Mesenchymal stem cell (in vitro differentiated cells and primary cell): Measurements from ENCODE around the gene NRP2.

ENCODE experiments used
- DNase-seq: peaks from one replicate; pipeline ENCODE4 v3.0.0-alpha.2; 2013
- H2AFZ ChIP-seq: one replicate; pipeline ENCODE4 v1.6.1; 2013; ENCODE audit warnings: low read depth, mild to moderate bottlenecking, control low read depth, inconsistent platforms, low read length, moderate library complexity
- H2AK5ac ChIP-seq: 2 replicates; pipeline ENCODE4 v1.6.1; 2013; ENCODE audit warnings: low read length, moderate library complexity, mild to moderate bottlenecking, inconsistent platforms; ENCODE audit not compliant: severe bottlenecking
- H2BK120ac ChIP-seq: one replicate; pipeline ENCODE4 v1.6.1; 2013; ENCODE audit warnings: low read depth, mild to moderate bottlenecking, inconsistent platforms, low read length, moderate library complexity
- H2BK12ac ChIP-seq, 2 experiments: one replicate each; pipeline ENCODE4 v1.6.1; 2013; ENCODE audit warnings: inconsistent platforms in 2 of 2, low read length in 2 of 2, mild to moderate bottlenecking in 2 of 2, moderate library complexity in 2 of 2, control low read depth in 1 of 2
- H2BK15ac ChIP-seq: one replicate; pipeline ENCODE4 v1.6.1; 2013; ENCODE audit warnings: mild to moderate bottlenecking, low read depth, inconsistent platforms; ENCODE audit not compliant: poor library complexity, severe bottlenecking
- H2BK5ac ChIP-seq: 2 replicates; pipeline ENCODE4 v1.6.1; 2013; ENCODE audit warnings: low read depth, mild to moderate bottlenecking, low read length, control low read depth, inconsistent platforms; ENCODE audit not compliant: poor library complexity, severe bottlenecking
- H3K14ac ChIP-seq, 2 experiments: one replicate each; pipeline ENCODE4 v1.6.1; 2013; ENCODE audit warnings: inconsistent platforms in 2 of 2, low read length in 2 of 2, control low read depth in 1 of 2, mild to moderate bottlenecking in 1 of 2, moderate library complexity in 1 of 2
- H3K18ac ChIP-seq, 2 experiments: one replicate each; pipeline ENCODE4 v1.6.1; 2013; ENCODE audit warnings: inconsistent platforms in 2 of 2, low read length in 2 of 2, control low read depth in 1 of 2, low read depth in 1 of 2, mild to moderate bottlenecking in 1 of 2
- H3K23ac ChIP-seq, 2 experiments: one replicate each; pipeline ENCODE4 v1.6.1; 2013; ENCODE audit warnings: inconsistent platforms in 2 of 2, low read length in 2 of 2, mild to moderate bottlenecking in 2 of 2, moderate library complexity in 2 of 2, control low read depth in 1 of 2
- H3K27ac ChIP-seq: 2 replicates; pipeline ENCODE4 v1.5.1; 2013; ENCODE audit warnings: mild to moderate bottlenecking, moderate library complexity, low read length, control low read depth, inconsistent platforms; ENCODE audit not compliant: poor library complexity, severe bottlenecking
- H3K27me3 ChIP-seq, 2 experiments: 2 replicates each; pipeline versions ENCODE4 v1.6.1 to v1.7.0; 2013; ENCODE audit warnings: low read length in 2 of 2, mild to moderate bottlenecking in 2 of 2, moderate library complexity in 2 of 2, control low read depth in 1 of 2, inconsistent platforms in 1 of 2; ENCODE audit not compliant: control insufficient read depth in 1 of 2, insufficient read depth in 1 of 2
- H3K36me3 ChIP-seq, 2 experiments: 2 replicates each; pipeline versions ENCODE4 v1.6.1 to v1.7.0; 2013; ENCODE audit warnings: low read length in 2 of 2, control low read depth in 1 of 2, inconsistent platforms in 1 of 2, low read depth in 1 of 2, mild to moderate bottlenecking in 1 of 2; ENCODE audit not compliant: insufficient read depth in 2 of 2, control insufficient read depth in 1 of 2
- H3K4ac ChIP-seq, 2 experiments: one replicate each; pipeline ENCODE4 v1.6.1; 2013; ENCODE audit warnings: inconsistent platforms in 2 of 2, low read length in 2 of 2, mild to moderate bottlenecking in 2 of 2, moderate library complexity in 2 of 2, control low read depth in 1 of 2, low read depth in 1 of 2
- H3K4me1 ChIP-seq: 2 replicates; pipeline ENCODE4 v1.6.1; 2013; ENCODE audit warnings: low read depth, low read length, control low read depth; ENCODE audit not compliant: control insufficient read depth, insufficient read depth
- H3K4me2 ChIP-seq: 2 replicates; pipeline ENCODE4 v1.6.1; 2013; ENCODE audit warnings: low read length, mild to moderate bottlenecking, inconsistent platforms; ENCODE audit not compliant: poor library complexity, severe bottlenecking
- H3K4me3 ChIP-seq, 2 experiments: 2 replicates each; pipeline versions ENCODE4 v1.5.1 to v1.7.0; 2013; ENCODE audit warnings: low read length in 2 of 2, mild to moderate bottlenecking in 2 of 2, control low read depth in 1 of 2, low read depth in 1 of 2; ENCODE audit not compliant: insufficient read depth in 1 of 2
- H3K79me1 ChIP-seq: replicated peaks from 2 replicates; pipeline ENCODE4 v1.6.1; 2013; ENCODE audit warnings: mild to moderate bottlenecking, control low read depth, low read length, inconsistent platforms; ENCODE audit not compliant: poor library complexity, severe bottlenecking
- H3K9ac ChIP-seq: 2 replicates; pipeline ENCODE4 v1.7.0; 2013; ENCODE audit warnings: mild to moderate bottlenecking, low read length, moderate library complexity
- H3K9me3 ChIP-seq: 2 replicates; pipeline ENCODE4 v1.7.0; 2013; ENCODE audit warnings: mild to moderate bottlenecking, low read length; ENCODE audit not compliant: control insufficient read depth
- H4K8ac ChIP-seq: one replicate; pipeline ENCODE4 v1.6.1; 2013; ENCODE audit warnings: inconsistent platforms, mild to moderate bottlenecking, low read length, moderate library complexity
- H4K91ac ChIP-seq: one replicate; pipeline ENCODE4 v1.6.1; 2013; ENCODE audit warnings: mild to moderate bottlenecking, low read length, inconsistent platforms
- WGBS: methylation state at CpG from one replicate; pipeline ENCODE4 v1.1.7; 2013; ENCODE audit warnings: mixed read lengths; 5-methylcytosine and 5-hydroxymethylcytosine counted together

NRP2 gene

DNA sequence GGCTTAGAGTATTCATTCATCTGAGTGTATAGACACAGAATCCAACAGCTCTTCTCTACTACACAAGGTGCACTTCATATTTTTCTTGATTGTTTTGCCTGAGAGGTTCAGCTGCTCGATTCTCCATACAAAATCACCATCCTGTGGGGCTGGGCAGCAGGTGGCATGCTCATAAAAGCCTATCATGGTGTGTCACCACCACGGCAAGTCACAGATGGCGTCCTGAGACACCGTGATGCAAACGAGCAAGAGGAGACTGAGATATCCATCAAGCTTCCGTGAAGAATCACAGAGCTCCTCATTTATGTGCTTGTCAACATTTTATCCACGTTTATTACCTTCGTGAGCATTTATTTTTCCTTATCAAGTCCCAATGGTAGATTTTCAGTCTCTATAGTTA is 22.4 kb upstream of the NRP2 start:
- Histone ChIP-seq H3K79me1 (no peaks in the 10 kb centered on the region), H3K27me3 (peaks cover 0 to 6% of the 10 kb centered on the region in 2 experiments), H4K8ac (no peak overlapping the region), H3K27ac (no peak overlapping the region), H4K91ac (no peak overlapping the region), H2BK120ac (no peak overlapping the region), H3K4me1 (peaks cover 4% of the 10 kb centered on the region), H3K14ac (peak overlapping the region in 1 of 2 experiments; percentile 57), H2BK12ac (peak overlapping the region; percentile 45 to 70), H2BK15ac (no peak overlapping the region), H3K18ac (peak overlapping the region in 1 of 2 experiments; percentile 80), H3K23ac (no peak overlapping the region), H3K36me3 (no peaks in the 10 kb centered on the region), H2AK5ac (no peak overlapping the region), H3K4me2 (no peak overlapping the region), H2AFZ (no peak overlapping the region), H3K4me3 (no peak overlapping the region), H3K9me3 (no peaks in the 10 kb centered on the region), H3K4ac (peak overlapping the region in 1 of 2 experiments; percentile 84), H2BK5ac (no peak overlapping the region), H3K9ac (no peak overlapping the region)
- WGBS = 86% methylated on average over 7 of the region's 8 CpGs
- no peak for DNase-seq

DNA sequence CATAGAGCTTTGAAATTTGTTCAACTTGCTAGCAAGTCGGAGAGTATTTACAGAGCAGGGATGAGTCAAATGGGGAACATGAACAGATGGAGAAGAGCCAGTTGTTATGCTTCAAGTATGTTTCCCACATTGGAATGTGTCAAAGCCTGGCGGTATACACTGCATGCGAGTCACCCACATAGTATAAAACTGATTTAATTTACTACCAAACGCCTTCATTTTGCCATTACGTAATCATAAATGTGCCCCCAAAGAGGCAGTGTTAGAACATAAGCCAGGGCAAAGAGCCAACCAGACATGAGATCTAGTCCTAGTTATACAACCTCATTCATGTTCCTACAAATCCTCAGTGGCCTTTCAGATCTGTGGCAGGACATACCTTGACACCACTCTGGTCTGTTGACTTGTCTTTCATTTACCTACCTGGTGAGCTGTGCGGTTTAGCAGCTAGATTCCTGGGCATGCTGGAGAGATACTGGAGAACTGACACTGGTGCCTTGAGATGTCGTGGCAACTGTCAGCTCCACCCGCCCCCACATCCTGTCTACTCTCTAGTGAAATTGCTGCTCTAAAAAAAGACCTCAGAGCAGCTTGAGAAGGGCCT is 21.7 kb upstream of the NRP2 start:
- no peak overlapping the region for H4K8ac ChIP-seq
- peak overlapping the region; percentile 13 for H3K9ac ChIP-seq
- no peak overlapping the region for H3K4me3 ChIP-seq
- H2BK120ac ChIP-seq = no peak overlapping the region
- H3K14ac ChIP-seq = no peak overlapping the region
- H2AFZ ChIP-seq = no peak overlapping the region
- no peak overlapping the region for H3K23ac ChIP-seq
- no peaks in the 10 kb centered on the region for H3K79me1 ChIP-seq
- H2AK5ac ChIP-seq = no peak overlapping the region
- H3K4me2 ChIP-seq = no peak overlapping the region
- peaks cover 4% of the 10 kb centered on the region for H3K4me1 ChIP-seq
- WGBS = 11% methylated on average over 8 of the region's 8 CpGs
- DNase-seq = peak; percentile 93
- peak overlapping the region in 1 of 2 experiments; percentile 45 for H2BK12ac ChIP-seq
- H3K9me3 ChIP-seq = no peaks in the 10 kb centered on the region
- no peak overlapping the region for H3K4ac ChIP-seq
- peak overlapping the region; percentile 46 to 63 for H3K18ac ChIP-seq
- H2BK15ac ChIP-seq = no peak overlapping the region
- H3K36me3 ChIP-seq = no peaks in the 10 kb centered on the region
- no peak overlapping the region for H2BK5ac ChIP-seq
- no peak overlapping the region for H3K27ac ChIP-seq
- peaks cover 0 to 6% of the 10 kb centered on the region in 2 experiments for H3K27me3 ChIP-seq
- no peak overlapping the region for H4K91ac ChIP-seq

GRCh38 chr2:205661281-205661680 is 21.0 kb upstream of the NRP2 start:
- H2BK5ac ChIP-seq = no peak overlapping the region
- H3K79me1 ChIP-seq = no peaks in the 10 kb centered on the region
- no peak overlapping the region for H2AFZ ChIP-seq
- no peak overlapping the region for H3K14ac ChIP-seq
- H3K4me3 ChIP-seq = no peak overlapping the region
- H3K9me3 ChIP-seq = no peaks in the 10 kb centered on the region
- H3K27ac ChIP-seq = no peak overlapping the region
- peaks cover 4% of the 10 kb centered on the region for H3K4me1 ChIP-seq
- no peak overlapping the region for H4K91ac ChIP-seq
- no peaks in the 10 kb centered on the region for H3K36me3 ChIP-seq
- peak overlapping the region in 1 of 2 experiments; percentile 91 for H2BK12ac ChIP-seq
- peak overlapping the region in 1 of 2 experiments; percentile 46 for H3K18ac ChIP-seq
- H3K9ac ChIP-seq = no peak overlapping the region
- WGBS = 93% methylated on average over 5 of the region's 5 CpGs
- peaks cover 0 to 6% of the 10 kb centered on the region in 2 experiments for H3K27me3 ChIP-seq
- H4K8ac ChIP-seq = peak overlapping the region; percentile 16
- no peak overlapping the region for H3K23ac ChIP-seq
- no peak overlapping the region for H3K4ac ChIP-seq
- H2BK120ac ChIP-seq = no peak overlapping the region
- DNase-seq = no peak
- no peak overlapping the region for H3K4me2 ChIP-seq
- H2BK15ac ChIP-seq = no peak overlapping the region
- H2AK5ac ChIP-seq = no peak overlapping the region

- Histone ChIP-seq H3K4ac (no peak overlapping the region), H3K27ac (no peak overlapping the region), H3K4me1 (peaks cover 4% of the 10 kb centered on the region), H3K4me2 (no peak overlapping the region), H3K4me3 (no peak overlapping the region), H3K23ac (no peak overlapping the region), H2AK5ac (no peak overlapping the region), H2BK15ac (peak overlapping the region; percentile 55), H3K14ac (no peak overlapping the region), H3K9ac (no peak overlapping the region), H3K27me3 (peaks cover 0 to under 1% of the 10 kb centered on the region in 2 experiments), H3K36me3 (no peaks in the 10 kb centered on the region), H2BK12ac (no peak overlapping the region), H3K9me3 (no peaks in the 10 kb centered on the region), H2BK5ac (no peak overlapping the region), H4K91ac (no peak overlapping the region), H2BK120ac (no peak overlapping the region), H2AFZ (no peak overlapping the region), H4K8ac (no peak overlapping the region), H3K18ac (no peak overlapping the region), H3K79me1 (no peaks in the 10 kb centered on the region)
- DNase-seq = no peak
- 95% methylated on average over 3 of the region's 3 CpGs for WGBS
Observed at GRCh38 chr2:205662206-205662965, 19.9 kb upstream of the NRP2 start.
